Head of caudate nucleus (tissue), 42 donors: Measurements from ENCODE around the gene TDRD1.
"Not testable (repeated sequence)": the region's sequence is repeated elsewhere in the genome, so short reads cannot be mapped to it uniquely, and the experiment has no call there.

Experiments
- DNase-seq, 42 donors: peaks; one replicate each; pipeline versions ENCODE4 v3.0.0 to v3.0.0-alpha.2; 2020 to 2021; ENCODE audit warnings: mixed read lengths in 7 of 42
- intact Hi-C: fragments of 100-400 bp; cut with DNase I; formaldehyde crosslinking; loops from one replicate; pipeline ENCODE4 v1.15.0; 2022

Gene TDRD1

GRCh38 chr10:114179148-114179547, at the start of gene TDRD1:
TDRD1 (plus strand) TSS chr10:114179353; CDS start chr10:114187832, 8,479 bp downstream.
- no peak for DNase-seq

GRCh38 chr10:114131094-114131493, 48.1 kb upstream of the TDRD1 start:
- DNase-seq = no peak
- intact Hi-C loops = no loop called here

More at GRCh38 chr10:114179148-114179547, at the start of gene TDRD1:
- intact Hi-C loops = no loop called here

GRCh38 chr10:114135476-114135875, 43.7 kb upstream of the TDRD1 start:
- intact Hi-C loops = no loop called here

GRCh38 chr10:114138581-114138980, 40.6 kb upstream of the TDRD1 start:
- no peak for DNase-seq
- intact Hi-C loops = no loop called here

More at GRCh38 chr10:114135476-114135875, 43.7 kb upstream of the TDRD1 start:
- DNase-seq = no peak

- intact Hi-C loops = no loop called here
- no peak for DNase-seq
Measured at GRCh38 chr10:114140036-114140435, 39.1 kb upstream of the TDRD1 start.

GRCh38 chr10:114140827-114141226, 38.3 kb upstream of the TDRD1 start:
- DNase-seq, intact Hi-C loops: not testable (repeated sequence)

GRCh38 chr10:114142018-114142417, 37.1 kb upstream of the TDRD1 start:
- intact Hi-C loops = no loop called here
- no peak for DNase-seq

- intact Hi-C loops = no loop called here
- no peak for DNase-seq
Measured at GRCh38 chr10:114143160-114143559, 36.0 kb upstream of the TDRD1 start.

GRCh38 chr10:114149476-114149875, 29.7 kb upstream of the TDRD1 start:
- intact Hi-C loops = not testable (repeated sequence)

GRCh38 chr10:114151486-114151885, 27.7 kb upstream of the TDRD1 start:
- intact Hi-C loops = no loop called here
- DNase-seq = no peak

More at GRCh38 chr10:114149476-114149875, 29.7 kb upstream of the TDRD1 start:
- DNase-seq = not testable (repeated sequence)

- DNase-seq = no peak
- intact Hi-C loops = no loop called here
Measured at GRCh38 chr10:114151892-114152291, 27.3 kb upstream of the TDRD1 start.

GRCh38 chr10:114157912-114158311, 21.2 kb upstream of the TDRD1 start:
- no peak for DNase-seq
- intact Hi-C loops = no loop called here

- intact Hi-C loops = no loop called here
- DNase-seq = no peak
Measured at GRCh38 chr10:114163062-114163461, 16.1 kb upstream of the TDRD1 start.

- DNase-seq = no peak
- intact Hi-C loops = no loop called here
Measured at GRCh38 chr10:114166043-114166442, 13.1 kb upstream of the TDRD1 start.

GRCh38 chr10:114166494-114166893, 12.7 kb upstream of the TDRD1 start:
- DNase-seq = no peak
- intact Hi-C loops = no loop called here

- intact Hi-C loops = no loop called here
- no peak for DNase-seq
Measured at GRCh38 chr10:114167985-114168384, 11.2 kb upstream of the TDRD1 start.

- intact Hi-C loops = no loop called here
- DNase-seq = no peak
Measured at GRCh38 chr10:114168450-114169009, 10.6 kb upstream of the TDRD1 start.

GRCh38 chr10:114172216-114172615, 6.9 kb upstream of the TDRD1 start:
- DNase-seq = no peak
- intact Hi-C loops = no loop called here

- no peak for DNase-seq
- intact Hi-C loops = no loop called here
Measured at GRCh38 chr10:114172776-114173602, 6.2 kb upstream of the TDRD1 start.

GRCh38 chr10:114173603-114173920, 5.6 kb upstream of the TDRD1 start:
- peak in 7 of 42 donors; percentile 5 to 48 (median 34) for DNase-seq
- intact Hi-C loops = no loop called here
